ENCODE results near the gene MRPS7.

MRPS7 gene

GRCh38 chr17:75228847-75229246 lies 32.8 kb upstream of the MRPS7 start:
- Histone ChIP-seq H3F3A (ENCODE audit: insufficient read depth) (no peaks in the 10 kb centered on the region), H3K9ac (ENCODE audit: low read length) (no peak overlapping the region), H3K79me2 (ENCODE audit: insufficient read depth, low read length) (no peaks in the 10 kb centered on the region), H3K27me3 (ENCODE audit: low read length) (no peaks in the 10 kb centered on the region), H3K9me3 (ENCODE audit: insufficient read depth, low read length) (no peaks in the 10 kb centered on the region), H4K20me1 (ENCODE audit: low read depth, low read length) (no peaks in the 10 kb centered on the region), H3K36me3 (ENCODE audit: low read length) (peaks cover 8% of the 10 kb centered on the region; the same call in 1 of the 2 replicates), H3K4me3 (ENCODE audit: insufficient read depth, low read length, poor library complexity, severe bottlenecking) (no peak overlapping the region), H3K4me2 (ENCODE audit: low read depth, low read length, poor library complexity, severe bottlenecking) (no peak overlapping the region), H2AFZ (ENCODE audit: low read depth, low read length, severe bottlenecking) (no peak overlapping the region), H3K9me2 (replicated peaks; ENCODE audit: insufficient read depth, low read length) (no peaks in the 10 kb centered on the region), H3K27ac (ENCODE audit: low read depth, low read length) (no peak overlapping the region)
- TF ChIP-seq EZH2phosphoT487 (conservative IDR thresholded peaks at IDR 0.05; ENCODE audit: low read length) (no peak), CTCF (IDR thresholded peaks at IDR 0.05; ENCODE audit: insufficient read depth, low read length, poor library complexity, severe bottlenecking) (no peak)

GRCh38 chr17:75231071-75231470 lies 30.6 kb upstream of the MRPS7 start:
- Histone ChIP-seq H3K27me3 (ENCODE audit: low read length) (no peaks in the 10 kb centered on the region), H3F3A (ENCODE audit: insufficient read depth) (no peaks in the 10 kb centered on the region), H3K27ac (ENCODE audit: low read depth, low read length) (no peak overlapping the region), H3K9me3 (ENCODE audit: insufficient read depth, low read length) (no peaks in the 10 kb centered on the region), H3K9ac (ENCODE audit: low read length) (no peak overlapping the region), H3K9me2 (replicated peaks; ENCODE audit: insufficient read depth, low read length) (no peaks in the 10 kb centered on the region), H4K20me1 (ENCODE audit: low read depth, low read length) (no peaks in the 10 kb centered on the region), H3K4me3 (ENCODE audit: insufficient read depth, low read length, poor library complexity, severe bottlenecking) (no peak overlapping the region), H2AFZ (ENCODE audit: low read depth, low read length, severe bottlenecking) (no peak overlapping the region), H3K4me2 (ENCODE audit: low read depth, low read length, poor library complexity, severe bottlenecking) (no peak overlapping the region), H3K36me3 (ENCODE audit: low read length) (peaks cover 12% of the 10 kb centered on the region; the same call in 1 of the 2 replicates), H3K79me2 (ENCODE audit: insufficient read depth, low read length) (no peaks in the 10 kb centered on the region)
- TF ChIP-seq CTCF (IDR thresholded peaks at IDR 0.05; ENCODE audit: insufficient read depth, low read length, poor library complexity, severe bottlenecking) = no peak
- TF ChIP-seq EZH2phosphoT487 (conservative IDR thresholded peaks at IDR 0.05; ENCODE audit: low read length) = no peak

GRCh38 chr17:75231741-75232464 lies 29.8 kb upstream of the MRPS7 start:
- H3K9ac ChIP-seq (ENCODE audit: low read length) = no peak overlapping the region
- no peaks in the 10 kb centered on the region for H3F3A ChIP-seq (ENCODE audit: insufficient read depth)
- H3K79me2 ChIP-seq (ENCODE audit: insufficient read depth, low read length) = no peaks in the 10 kb centered on the region
- H3K27ac ChIP-seq (ENCODE audit: low read depth, low read length) = no peak overlapping the region
- no peaks in the 10 kb centered on the region for H3K9me2 ChIP-seq (replicated peaks; ENCODE audit: insufficient read depth, low read length)
- H2AFZ ChIP-seq (ENCODE audit: low read depth, low read length, severe bottlenecking) = no peak overlapping the region
- H4K20me1 ChIP-seq (ENCODE audit: low read depth, low read length) = no peaks in the 10 kb centered on the region
- no peak overlapping the region for H3K4me2 ChIP-seq (ENCODE audit: low read depth, low read length, poor library complexity, severe bottlenecking)
- H3K36me3 ChIP-seq (ENCODE audit: low read length) = peaks cover 12% of the 10 kb centered on the region; the same call in 1 of the 2 replicates
- no peaks in the 10 kb centered on the region for H3K9me3 ChIP-seq (ENCODE audit: insufficient read depth, low read length)
- no peaks in the 10 kb centered on the region for H3K27me3 ChIP-seq (ENCODE audit: low read length)
- no peak overlapping the region for H3K4me3 ChIP-seq (ENCODE audit: insufficient read depth, low read length, poor library complexity, severe bottlenecking)
- TF ChIP-seq CTCF (IDR thresholded peaks at IDR 0.05; ENCODE audit: insufficient read depth, low read length, poor library complexity, severe bottlenecking) (no peak), EZH2phosphoT487 (conservative IDR thresholded peaks at IDR 0.05; ENCODE audit: low read length) (no peak)

Data from SU-DHL-6 (cell line).